HG03135 (cell line): ENCODE data around the gene GRN.
"Not testable (repeated sequence)": the region's sequence is repeated elsewhere in the genome, so short reads cannot be mapped to it uniquely, and the experiment has no call there.

ENCODE experiments used
- ATAC-seq: cut with Tn5 transposase; IDR thresholded peaks from one replicate; pipeline ENCODE4 v1.9.1; 2021; ENCODE audit warnings: mild to moderate bottlenecking, moderate library complexity; ENCODE audit not compliant: unreplicated experiment

The GRN gene

DNA sequence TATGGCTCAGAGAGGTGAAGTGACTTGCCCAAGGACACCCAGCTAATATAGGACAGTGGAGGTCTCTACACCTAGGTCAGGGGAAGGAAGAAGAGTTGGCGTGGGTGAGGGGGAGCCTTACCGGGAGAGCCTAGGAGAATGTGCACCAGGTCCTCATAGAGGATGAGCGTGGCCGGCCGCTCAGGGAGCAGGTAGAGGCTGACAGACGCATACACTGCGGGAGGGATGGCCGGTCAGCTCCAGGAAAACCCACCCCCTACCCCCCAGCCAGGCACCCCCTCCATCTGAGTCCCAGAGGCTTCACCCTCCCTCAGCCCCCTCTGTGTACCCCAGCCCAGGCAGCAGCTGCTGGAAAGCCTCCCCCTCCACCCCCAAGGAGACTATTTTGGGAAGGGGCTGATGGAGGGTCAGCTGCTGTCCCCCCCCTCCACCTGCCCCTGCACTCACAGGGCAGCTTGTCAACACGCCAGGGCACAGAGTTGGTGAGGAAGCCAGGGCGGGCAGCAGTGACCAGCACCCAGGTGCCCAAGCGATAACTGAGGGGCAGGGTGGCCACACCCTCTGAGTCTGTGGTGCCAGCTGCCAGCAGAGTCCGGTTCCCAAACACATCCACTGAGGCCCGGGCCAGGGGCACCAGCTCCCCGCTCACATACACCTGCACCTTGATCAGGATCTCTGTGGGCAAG lies 14.5 kb downstream of the GRN start:
- ATAC-seq = no peak

- ATAC-seq = no peak
Measured at GRCh38 chr17:44360144-44360533, 15.0 kb downstream of the GRN start.

DNA sequence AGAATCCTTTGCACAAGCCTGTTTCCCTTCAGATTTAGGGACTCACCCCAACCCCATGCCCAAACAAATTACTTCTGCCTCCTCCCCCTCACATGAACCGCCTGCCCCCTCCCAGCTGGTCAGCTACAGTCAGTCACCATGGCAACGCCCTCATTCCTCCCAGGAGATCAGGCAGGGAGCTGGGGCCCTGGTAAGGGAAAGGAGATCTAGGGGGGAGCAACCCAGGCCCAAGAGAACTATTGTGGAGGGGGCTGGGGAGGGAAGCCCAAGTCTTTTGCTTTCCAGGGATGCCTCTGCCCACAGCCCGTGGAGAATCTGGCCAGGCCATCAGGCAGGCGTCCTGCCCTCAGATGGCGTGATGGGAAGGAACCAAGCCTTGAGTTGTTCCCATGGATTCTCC lies 15.7 kb downstream of the GRN start:
- no peak for ATAC-seq

DNA sequence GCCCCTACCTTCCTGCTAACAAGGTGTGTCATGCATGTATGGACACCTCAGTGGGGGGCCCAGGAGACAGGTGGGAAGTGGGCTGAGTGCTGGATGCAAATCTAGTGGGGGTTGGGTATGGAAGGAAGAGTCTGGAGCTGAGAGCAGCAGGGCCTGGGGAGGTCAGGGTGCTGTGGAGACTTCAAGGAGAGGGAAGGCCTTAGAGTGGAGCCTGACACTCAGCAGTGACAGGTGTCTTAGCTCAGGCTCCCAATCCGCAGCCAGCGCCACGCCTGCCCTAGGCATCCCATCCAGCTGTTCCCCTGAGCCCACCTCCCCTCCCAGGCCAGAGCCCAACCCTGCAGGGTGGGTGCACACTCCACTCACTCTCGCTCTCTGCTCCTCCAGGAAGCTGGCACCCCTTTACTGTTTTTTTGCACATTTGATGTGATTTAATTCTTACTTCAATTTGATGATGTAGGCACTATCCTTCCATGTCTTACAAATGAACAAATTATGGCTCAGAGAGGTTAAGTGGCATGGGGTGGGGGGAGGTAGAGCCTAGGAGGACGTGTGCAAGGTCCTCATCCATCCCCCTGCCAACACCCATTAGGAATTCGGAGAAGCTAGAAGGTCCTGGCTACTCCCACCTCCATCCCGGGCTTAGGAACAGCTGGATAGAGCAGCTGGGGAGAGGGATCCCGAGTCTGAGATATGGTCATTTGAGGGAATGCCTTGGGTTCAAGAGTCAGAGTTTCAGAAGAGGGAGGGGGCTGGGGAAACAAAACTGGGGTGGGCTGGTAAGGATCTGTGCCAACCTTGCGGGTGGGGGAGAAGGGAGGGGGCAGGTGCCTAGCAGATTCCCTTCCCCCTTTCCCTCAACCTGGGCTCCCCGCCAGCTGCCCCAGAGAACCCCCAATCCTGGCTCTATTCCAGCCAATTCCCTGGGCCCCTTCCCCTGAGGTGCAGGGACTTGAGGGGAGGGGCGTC lies 16.5 kb downstream of the GRN start:
- ATAC-seq = no peak

DNA sequence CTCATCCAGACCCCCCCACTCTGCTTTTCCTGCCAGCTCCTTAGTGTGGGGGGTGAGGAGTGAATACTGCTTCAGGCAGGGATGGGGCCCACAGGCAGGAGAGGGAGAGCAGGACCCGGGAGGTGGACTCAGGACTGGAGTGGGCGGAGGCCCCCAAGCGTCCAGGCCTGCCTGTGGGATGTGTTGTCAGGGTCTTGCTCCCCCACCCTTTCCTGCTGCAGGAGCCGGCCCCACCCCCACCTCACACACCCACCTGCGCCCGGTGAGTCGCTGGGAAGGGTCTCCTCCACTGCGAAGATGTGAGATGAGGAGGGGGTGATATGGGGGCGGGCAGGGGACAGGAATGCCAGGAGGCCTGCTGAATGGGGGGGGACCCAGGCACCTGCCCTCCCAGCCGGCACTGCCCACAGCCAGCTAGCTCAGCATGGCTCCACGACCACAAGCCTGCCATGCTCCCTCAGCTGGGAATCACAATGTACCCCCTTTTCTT lies 17.4 kb downstream of the GRN start:
- no peak for ATAC-seq

- no peak for ATAC-seq
Measured at GRCh38 chr17:44362949-44363612, 18.0 kb downstream of the GRN start.

- no peak for ATAC-seq
Measured at GRCh38 chr17:44363613-44364159, 18.6 kb downstream of the GRN start, which contains the start of gene FAM171A2. FAM171A2 (minus strand) TSS chr17:44363853; CDS start chr17:44363714, 139 bp downstream.

DNA sequence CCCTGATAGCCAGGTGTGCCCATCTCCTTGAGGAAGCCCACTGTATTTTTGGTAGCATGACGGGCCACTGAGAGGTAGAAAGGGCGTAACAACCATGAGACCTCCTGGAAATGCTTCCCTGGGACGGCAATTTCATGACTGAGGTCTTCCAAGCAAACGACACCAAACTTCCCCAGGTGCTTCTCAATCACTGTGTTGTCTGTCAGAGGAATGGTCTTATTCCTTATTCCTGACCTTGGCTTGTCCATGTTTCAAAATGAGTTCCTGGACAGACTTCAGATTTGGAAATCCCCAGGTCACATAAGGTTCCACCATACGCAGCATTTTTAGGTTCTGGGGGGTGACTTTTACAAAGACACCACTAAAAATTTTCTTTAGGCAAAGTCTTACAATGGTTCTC lies 19.9 kb downstream of the GRN start:
- not testable (repeated sequence) for ATAC-seq

GRCh38 chr17:44367231-44367979 lies 22.3 kb downstream of the GRN start:
- ATAC-seq = no peak

- ATAC-seq = not testable (repeated sequence)
Measured at GRCh38 chr17:44368391-44369243, 23.5 kb downstream of the GRN start.

DNA sequence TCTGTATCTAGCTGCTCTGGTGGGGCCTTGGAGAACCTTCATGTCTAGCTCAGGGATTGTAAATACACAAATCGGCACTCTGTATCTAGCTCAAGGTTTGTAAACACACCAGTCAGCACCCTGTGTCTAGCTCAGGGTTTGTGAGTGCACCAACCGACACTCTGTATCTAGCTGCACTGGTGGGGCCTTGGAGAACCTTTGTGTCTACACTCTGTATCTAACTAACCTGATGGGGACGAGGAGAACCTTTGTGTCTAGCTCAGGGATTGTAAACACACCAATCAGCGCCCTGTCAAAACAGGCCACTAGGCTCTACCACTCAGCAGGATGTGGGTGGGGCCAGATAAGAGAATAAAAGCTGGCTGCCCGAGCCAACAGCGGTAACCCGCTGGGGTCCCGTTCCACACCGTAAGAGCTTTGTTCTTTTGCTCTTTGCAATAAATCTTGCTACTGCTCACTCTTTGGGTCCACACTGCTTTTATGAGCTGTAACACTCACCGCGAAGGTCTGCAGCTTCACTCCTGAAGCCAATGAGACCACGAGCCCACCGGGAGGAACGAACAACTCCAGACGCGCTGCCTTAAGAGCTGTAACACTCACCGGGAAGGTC lies 24.4 kb downstream of the GRN start:
- ATAC-seq = not testable (repeated sequence)

- no peak for ATAC-seq
Measured at GRCh38 chr17:44372036-44372435, 26.9 kb downstream of the GRN start.

- no peak for ATAC-seq
Measured at GRCh38 chr17:44374306-44375195, 29.4 kb downstream of the GRN start.

DNA sequence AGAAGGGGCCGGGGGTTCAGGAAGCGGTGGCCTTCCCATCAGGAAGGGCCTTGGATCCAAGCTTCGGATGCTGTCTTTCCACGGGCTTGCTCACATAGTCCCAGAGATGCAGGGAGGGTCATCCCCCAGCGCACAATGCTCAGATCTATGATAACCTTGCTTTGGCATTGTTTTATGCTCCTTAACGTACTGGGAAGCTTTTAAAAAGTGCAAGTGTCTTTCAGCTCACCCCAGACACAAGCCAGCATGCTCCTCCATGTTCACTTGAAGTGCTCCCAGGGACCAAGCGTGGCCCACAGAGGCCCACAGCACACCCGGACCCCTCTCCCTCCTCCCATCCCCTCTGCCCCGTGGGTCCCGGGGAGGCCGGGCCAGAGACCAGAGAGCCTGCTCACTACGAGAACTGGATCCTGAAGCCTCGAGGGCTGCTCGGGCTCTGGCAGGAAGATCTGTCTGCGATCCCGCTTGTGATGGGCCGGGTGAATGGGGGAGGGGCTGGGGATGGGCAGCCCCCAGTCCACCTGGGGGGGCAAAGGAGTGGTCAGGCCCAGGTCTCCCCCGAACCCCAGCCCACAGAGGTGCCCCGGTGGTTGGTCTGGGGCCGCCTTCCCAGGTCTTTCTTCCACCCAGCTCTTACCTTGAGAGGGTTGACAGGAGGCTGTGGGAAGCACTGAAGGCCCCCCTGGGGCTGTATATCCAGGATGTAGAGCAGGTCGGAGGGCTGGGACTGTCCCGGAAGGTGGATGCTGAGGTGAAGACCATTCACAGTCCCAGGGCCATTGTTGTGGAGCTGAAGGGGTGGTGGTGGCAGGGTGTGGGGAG lies 30.3 kb downstream of the GRN start:
- ATAC-seq = no peak

DNA sequence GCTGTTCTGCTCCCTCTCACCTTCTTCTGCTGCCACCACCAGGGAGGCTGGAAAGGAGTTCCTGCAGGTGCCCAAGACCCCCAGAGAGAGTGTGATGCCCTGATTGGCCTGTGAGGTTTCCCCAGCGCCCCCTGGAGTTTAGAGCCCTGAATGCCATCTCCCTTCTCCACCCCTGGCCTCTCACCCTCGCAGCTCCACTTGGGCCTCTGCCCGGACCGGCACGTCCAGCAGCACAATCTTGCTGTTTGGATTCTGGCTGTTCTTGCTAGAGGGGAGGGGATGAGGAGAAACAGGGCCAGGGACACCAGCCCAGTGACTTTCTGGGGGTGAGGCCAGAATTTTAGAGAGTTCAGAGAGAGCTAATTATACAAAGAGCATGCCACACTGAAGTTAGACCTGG lies 31.0 kb downstream of the GRN start:
- no peak for ATAC-seq

- no peak for ATAC-seq
Measured at GRCh38 chr17:44376779-44377178, 31.7 kb downstream of the GRN start.

DNA sequence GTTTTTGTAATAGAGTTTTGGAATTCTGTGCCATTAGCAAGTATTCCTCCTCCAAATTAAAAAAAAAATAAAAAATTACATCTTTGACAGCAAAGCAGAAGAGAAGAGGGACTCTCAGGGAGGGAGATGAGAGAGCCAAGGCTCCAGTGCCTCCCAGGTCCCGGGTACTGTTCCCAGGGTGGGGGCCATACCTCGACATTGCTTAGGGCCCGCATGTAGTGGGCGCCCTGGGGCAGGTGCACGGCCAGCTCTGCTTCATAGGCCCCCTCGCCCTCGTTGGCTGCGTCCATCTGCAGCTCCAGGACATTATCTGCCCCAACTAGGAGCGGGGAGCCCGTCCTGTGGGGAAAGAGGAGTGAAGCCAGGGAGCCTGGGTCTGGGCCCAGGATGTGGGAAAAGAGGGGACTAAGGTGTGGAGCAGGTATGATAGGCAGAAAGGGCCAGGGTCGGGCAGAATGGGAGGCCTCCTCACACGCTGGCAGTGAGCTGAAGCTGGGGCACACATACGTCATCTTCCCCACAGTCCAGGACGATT lies 33.1 kb downstream of the GRN start:
- ATAC-seq = no peak
